Thyroid gland (tissue), 4 donors: ENCODE measurements around the gene L1TD1.

Experiments
- CTCF ChIP-seq, 6 experiments: fragments of 200-600 bp in 3 of 6; fragments of 450-650 bp in 3 of 6; sonication (generic) in 3 of 6; IDR thresholded peaks; one replicate each; pipeline ENCODE4 v1.5.1; 2016 to 2019; ENCODE audit warnings: antibody characterized with exemption in 6 of 6, mild to moderate bottlenecking in 2 of 6, inconsistent platforms in 1 of 6, moderate library complexity in 1 of 6
- POLR2A ChIP-seq, 2 donors: fragments of 450-650 bp; IDR thresholded peaks; one replicate each; pipeline ENCODE4 v1.6.1; 2017; ENCODE audit warnings: antibody characterized with exemption in 2 of 2, mild to moderate bottlenecking in 2 of 2, moderate library complexity in 1 of 2

GRCh38 chr1:62198781-62199125, 4.1 kb downstream of the L1TD1 start:
- TF ChIP-seq CTCF (IDR thresholded peaks at IDR 0.05), result no peak
- TF ChIP-seq POLR2A (IDR thresholded peaks at IDR 0.05), result no peak
